HG02852 (cell line): ENCODE measurements around the gene CD300LG.
"Not testable (repeated sequence)": the region's sequence is repeated elsewhere in the genome, so short reads cannot be mapped to it uniquely, and the experiment has no call there.

Source experiments
- ATAC-seq: cut with Tn5 transposase; IDR thresholded peaks from one replicate; pipeline ENCODE4 v1.9.1; 2021; ENCODE audit warnings: mild to moderate bottlenecking, moderate library complexity; ENCODE audit not compliant: unreplicated experiment

CD300LG gene, protein sequence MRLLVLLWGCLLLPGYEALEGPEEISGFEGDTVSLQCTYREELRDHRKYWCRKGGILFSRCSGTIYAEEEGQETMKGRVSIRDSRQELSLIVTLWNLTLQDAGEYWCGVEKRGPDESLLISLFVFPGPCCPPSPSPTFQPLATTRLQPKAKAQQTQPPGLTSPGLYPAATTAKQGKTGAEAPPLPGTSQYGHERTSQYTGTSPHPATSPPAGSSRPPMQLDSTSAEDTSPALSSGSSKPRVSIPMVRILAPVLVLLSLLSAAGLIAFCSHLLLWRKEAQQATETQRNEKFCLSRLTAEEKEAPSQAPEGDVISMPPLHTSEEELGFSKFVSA

DNA sequence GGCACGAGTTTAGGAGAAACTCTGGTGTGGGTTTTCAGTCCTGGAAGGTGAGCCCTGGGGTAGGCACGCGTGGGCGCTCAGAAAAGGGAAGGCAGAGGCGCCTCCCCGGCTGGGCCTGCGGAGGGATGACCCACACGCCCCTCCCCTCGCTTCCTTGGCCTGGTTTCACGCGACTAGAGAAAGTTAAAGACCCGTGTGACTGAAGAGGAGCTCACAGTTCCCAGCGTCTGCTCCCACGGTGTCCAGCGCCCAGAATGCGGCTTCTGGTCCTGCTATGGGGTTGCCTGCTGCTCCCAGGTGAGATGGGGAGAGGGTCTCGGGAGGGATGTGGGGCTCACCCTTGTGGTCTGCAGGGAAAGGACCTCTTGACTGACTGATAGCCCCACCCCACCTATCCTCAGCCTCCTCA lies at the start of gene CD300LG:
Gene CD300LG, plus strand, starts transcription at position 214 of the 409 bp plus-strand sequence. Its CDS starts 41 bp downstream, at position 255.
- ATAC-seq, result no peak

DNA sequence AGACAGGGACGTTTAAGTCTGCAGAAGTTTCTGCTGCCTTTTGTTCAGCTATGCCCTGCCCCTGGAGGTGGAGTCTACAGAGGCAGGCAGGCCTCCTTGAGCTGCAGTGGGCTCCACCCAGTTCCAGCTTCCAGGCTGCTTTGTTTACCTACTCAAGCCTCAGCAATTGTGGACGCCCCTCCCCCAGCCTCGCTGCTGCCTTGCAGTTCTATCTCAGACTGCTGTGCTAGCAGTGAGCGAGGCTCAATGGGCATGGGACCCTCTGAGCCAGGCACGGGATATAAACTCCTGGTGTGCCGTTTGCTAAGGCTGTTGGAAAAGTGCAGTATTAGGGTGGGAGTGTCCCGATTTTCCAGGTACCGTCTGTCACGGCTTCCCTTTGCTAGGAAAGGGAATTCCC lies 49.0 kb upstream of the CD300LG start:
- not testable (repeated sequence) for ATAC-seq

DNA sequence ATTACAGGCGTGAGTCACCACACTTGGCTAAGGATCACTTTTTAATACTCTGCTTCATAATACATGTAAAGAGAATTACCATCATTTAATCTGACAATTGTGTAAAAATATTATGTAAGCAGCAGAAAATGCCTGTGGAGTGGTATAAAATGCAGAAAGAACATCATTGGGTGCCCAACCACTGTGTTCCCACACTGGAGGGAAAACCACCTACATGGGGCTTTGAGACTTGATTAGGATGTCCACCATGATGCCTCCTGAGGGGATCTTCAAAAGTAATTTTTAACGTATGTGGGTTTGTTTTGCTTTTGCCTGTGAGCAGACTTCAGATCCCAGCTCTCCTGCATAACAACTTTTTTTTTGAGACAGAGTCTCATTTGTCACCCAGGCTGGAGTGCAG lies 47.9 kb upstream of the CD300LG start:
- ATAC-seq, result no peak

DNA sequence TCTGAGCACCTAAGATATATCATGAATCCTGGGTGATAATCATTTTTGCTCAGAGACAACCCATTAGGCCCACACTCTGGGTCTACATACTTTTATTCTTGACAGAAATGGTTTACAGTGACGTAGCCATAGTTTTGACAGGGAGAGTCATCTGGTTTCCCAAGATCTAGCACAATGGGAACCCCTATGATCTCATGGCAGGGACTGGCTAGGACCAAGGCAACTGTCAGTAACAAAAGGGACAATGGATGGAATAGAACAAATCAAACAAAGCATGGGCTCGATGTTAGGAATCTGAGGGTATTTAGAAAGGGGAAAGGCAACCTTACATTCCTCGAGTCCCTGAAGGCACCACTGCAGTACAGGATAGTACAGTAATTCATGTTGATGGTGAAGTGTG lies 46.2 kb upstream of the CD300LG start:
- ATAC-seq, result no peak

DNA sequence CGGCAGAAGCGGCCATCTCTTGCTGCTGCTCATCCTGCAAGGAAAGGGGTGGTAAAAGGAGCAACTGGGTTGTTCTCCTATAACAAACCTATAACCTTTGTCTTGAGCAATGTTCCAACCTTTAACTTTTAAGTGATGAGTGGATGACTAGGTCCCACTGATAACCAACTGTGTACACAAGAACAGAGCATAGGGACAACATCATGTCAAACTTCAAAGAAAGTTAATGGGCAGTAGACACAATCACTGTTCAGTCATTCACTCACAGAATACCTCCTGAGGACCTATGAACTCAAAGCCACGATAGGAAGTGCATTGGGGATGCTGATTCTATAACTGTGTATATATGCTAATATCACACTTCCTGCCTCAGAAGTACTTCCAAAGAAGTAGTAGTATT lies 45.1 kb upstream of the CD300LG start:
- ATAC-seq, result no peak

DNA sequence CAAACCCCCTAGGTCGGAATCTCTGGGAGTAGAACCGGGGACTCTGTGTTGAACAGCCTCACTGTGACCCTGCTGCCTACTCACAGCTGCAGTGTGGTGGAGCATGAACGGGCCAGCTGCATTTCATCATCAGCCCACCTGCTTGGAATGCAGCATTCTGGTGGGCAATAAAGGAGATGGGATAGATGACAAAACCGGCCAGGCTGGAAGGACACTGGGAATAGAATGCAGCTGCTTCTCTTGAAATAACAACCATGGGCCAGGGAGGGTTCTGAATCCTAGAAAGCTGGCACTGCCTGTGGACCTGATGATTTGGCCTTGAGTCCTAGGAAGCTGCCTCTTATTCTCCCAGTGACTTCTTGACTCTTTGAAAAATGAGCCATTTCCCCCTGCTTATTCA lies 43.2 kb upstream of the CD300LG start:
- ATAC-seq, result no peak

DNA sequence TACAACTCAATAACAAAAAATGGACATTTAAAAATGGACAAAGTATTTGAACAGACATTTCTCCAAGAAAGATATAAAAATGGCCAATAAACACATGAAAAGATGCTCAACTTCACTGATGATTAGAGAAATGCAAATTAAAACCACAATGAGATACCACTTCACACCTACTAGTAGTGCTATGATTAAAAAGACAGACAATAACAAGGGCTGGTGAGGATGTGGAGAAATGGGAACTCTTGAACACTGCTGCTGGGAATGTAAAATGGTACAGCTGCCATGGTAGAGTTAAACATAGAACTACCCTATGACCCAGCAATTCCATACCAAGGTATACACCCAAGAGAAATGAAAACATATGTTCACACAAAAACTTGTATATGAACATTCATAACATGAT lies 41.9 kb upstream of the CD300LG start:
- no peak for ATAC-seq

DNA sequence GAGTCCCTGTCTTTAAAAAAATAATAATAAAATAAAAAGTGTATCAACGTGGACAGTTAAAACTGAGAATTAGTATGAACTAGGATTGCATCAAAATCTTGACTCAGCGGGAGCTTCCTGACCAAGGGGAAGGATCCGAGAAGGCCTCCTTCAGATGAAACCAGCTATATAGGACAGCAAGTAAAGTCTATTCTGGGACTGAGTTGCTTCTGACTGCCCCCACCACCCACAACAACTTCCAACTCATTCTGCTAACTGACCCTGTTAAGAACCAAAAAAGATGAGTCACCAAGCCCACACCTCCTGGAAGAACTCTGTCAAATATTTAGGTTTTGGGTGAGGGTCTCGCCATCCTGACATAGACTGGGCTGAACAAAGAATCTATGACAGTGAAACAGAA lies 38.9 kb upstream of the CD300LG start:
- no peak for ATAC-seq

DNA sequence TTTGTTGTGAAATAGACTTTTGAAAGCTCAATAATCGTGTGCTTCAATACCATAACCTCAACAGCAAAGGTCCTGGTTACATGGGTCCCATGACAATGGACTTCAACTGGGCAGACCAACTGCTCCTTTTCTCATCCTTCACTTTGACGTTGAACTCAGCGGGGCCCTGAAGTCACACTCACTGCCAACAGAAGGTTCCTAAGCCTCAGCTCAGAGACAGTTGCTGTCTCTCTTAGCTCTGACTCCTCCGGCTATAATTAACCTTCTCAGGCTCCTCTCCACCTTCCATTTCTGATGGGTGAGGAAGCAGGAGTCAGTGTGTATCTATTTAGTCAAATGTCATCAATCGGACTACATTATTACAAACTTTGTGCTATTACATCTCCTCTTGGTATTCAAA lies 37.9 kb upstream of the CD300LG start:
- no peak for ATAC-seq

DNA sequence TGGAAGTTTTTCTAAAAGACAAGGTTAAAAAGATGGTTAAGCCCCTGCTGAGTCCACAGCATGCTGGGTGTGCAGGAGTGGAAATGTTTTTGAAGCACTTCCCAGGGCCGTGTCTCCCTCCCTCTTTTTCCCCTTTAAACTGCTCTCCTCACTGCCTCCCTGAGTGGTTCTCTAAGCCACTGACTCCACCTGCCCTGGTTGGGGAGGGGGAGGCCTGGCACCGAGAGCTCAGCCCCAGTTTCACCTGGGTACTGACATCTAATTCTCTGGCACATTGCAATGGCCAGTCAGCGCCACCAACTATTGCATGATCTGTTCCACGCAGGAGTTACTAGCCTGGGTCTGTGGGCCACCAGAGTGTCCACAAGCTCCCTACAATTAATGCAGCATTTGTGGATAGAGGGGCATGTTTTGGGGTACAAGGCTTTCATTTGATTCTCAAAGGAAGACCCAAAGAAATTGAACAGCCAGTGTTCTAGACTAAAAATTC lies 36.7 kb upstream of the CD300LG start:
- ATAC-seq, result no peak

DNA sequence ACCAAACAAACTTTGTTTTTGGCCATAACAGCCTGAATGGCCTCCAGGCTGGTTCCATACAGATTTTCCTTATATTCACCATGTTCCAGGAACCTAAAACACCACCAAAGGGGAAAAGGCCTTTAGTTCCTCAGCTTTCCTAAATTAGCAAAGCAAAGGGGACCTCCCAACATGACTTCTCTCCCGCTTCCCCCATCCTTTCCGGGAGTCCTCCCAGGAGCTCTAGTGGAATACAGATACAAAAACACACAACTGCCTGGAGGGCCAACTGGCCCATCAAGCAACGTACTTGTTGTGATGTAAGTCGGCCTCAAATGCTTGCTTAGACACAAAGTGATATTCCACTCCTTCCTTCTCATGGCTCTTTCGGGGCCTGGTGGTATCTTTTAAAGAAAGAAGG lies 36.2 kb upstream of the CD300LG start:
- ATAC-seq, result no peak

DNA sequence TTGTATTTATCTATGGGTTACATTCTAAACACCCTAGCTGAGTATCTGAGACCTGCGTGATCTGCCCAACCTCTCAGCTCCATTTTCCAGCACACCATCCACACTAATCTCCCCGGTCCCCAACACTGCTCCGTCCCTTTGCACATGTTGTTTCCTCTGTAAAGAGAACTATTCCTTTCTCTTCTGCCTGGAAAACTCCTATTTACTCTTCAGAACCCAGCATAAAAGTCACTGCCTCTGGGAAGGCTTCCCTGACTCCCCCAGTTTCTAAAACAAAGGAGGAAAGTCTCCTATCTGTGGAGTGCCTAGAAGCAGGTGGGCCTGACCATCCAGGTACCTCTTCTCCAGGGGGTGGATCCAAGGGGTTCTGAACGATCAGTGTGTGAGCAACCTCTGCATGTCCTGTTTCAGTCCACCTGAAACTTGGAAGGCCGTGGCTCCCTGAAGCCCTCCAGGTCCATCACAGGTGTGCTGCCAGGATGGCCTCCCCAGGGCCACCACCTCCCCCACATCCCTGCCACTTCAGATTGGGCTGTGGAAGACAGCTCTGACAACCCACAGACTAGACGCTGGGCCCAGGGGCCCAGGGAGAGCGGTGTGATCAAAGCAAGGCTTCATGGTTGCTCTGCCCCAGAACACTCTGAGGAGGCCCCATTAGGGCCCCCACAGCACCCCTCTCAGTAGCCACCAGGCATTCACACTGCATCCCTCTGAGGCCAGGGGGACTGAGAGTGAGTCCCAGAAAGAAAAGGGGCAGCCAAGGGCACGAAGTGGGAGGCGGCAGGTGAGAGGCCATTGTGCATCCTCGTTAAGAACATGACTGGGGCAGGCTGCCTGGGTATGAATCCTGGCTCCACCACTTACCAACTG lies 34.3 kb upstream of the CD300LG start:
- ATAC-seq, result no peak

DNA sequence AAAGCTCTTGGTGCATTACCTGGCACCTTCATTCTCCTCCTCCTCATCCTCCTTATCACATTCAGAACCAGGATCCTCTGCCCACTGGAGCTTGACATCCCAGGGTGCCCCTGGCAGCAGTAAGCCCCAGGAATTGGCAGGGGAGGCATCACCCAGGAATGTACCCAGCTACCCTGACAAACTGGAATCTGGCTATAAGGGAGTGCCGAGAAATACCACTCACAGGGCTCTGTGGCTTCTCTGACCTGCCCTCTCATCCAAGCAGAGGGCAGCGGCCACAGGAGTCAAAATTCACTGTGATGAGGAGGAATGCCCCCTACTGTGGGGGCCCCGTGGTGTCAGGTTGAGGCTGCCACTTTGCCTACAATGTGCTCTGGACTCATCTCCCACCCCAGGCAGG lies 33.6 kb upstream of the CD300LG start:
- ATAC-seq, result no peak

DNA sequence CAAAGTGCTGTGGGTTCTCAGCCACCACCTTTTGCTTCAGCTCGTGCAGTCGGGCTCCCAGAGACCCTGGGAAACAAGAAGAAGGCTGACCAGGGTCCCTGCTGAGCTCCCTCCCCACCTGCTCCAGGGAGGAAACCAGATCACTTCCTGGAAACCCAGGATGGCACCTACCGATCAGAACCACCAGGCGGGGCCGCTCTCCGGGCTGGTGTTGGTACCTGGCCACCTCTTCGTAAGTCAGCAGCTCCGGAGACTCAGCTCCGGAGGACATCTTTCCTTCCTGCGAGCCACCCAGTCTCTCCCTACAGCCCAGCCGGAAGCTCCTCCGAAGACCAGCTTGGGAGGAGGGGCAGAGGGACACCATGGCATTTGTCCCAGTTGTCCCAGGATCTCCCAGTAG lies 33.0 kb upstream of the CD300LG start:
- ATAC-seq, result no peak

DNA sequence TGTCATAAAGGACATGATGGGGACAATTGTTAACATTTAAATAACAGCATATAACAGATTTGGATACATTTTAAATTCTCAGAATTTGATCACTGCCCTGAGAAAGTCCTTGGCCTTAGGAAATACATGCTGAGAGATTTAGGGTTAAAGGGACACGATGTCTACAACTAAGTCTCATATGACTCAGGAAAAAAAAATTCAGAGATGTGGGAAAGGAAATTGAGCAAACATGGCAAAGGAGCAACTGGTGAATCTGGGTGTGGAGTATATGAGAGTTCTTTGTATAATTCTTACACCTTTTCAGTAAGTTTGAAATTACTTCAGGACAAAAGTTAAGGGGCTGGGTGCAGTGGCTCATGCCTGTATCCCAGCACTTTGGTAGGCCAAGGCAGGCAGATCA lies 32.3 kb upstream of the CD300LG start:
- ATAC-seq, result no peak

DNA sequence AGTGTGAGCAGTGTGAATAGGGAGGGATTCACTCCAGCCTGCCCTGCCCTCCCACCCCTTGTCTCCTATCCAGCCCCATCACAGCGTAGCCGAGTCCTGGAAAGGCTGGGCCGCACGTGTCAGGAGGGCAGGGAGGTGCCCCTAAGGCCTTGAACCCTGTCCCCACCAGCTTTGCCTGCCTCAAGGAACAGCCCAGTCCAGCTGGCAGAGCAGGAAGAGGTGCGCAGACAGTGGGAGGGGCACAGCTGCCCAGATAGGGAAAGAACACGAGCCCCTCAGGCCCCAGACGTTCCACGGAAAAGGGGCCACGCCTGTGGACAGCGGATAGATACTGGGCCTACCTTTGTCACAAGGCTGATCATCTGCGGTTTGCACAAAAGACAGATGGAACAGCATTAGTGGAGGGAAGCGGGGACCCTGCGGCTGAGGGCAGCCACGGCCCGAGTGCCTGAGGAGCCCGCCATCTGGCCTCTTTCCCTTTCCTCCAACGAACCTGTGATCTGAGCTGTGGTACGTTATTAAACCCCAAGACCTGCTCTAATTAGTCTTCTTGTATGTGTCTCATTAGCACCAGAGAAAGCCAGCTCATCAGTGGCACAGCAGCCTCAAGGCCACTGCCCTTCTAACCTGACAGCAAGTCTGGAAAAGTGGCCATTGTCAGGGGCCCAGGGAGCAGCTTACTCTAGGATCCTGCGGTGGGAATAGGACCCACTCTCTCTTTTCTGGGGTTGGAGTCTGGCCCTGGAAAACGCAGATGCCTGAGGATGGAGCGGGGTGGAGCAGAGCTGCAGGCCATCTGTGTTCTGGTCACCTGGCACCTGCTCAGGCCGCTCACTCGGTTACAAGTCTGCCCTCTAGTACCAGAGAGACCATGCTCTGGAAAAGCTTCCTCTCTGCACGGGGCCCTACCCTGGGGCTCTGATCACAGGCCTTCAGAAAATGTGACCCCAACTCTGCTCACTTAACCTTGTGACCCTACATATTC lies 30.3 kb upstream of the CD300LG start:
- no peak for ATAC-seq

DNA sequence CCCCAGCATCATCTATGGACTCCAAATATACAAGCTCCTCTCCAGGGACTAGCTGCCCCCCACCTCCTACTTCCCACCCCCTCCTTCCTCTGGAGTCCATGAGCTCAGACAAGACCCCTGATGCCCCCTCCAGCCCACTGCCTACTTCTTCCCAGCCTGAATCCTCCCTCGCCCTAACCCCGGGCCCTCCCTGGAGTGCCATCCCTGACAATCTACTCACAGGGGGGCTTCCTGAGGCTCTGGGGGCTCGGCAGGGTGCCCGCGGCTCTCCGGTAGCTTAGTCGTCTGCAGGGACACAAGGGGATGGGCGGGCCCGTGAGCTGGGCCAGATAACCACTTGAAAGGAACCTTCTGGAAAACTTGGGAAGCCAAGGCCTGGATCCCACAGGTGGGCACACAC lies 29.1 kb upstream of the CD300LG start:
- ATAC-seq, result no peak

DNA sequence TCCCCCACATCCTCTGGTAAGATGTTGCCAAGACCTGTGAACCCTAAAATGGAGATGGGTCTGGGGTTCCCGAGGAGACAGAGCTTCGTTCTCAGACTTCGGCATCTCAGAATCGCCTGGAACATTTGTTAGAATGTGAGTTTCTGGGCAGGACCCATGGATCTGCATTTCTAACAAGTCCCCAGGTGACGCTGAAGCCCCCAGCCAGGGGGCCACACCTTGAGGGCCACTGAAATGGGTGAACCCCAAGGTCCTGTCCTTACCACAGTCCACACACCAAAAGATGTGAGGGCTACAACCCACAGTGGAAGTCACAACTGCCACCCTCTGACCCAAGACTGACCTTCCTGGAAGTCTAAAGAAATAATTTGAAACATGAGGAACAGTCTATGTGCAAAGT lies 28.0 kb upstream of the CD300LG start:
- ATAC-seq, result no peak

DNA sequence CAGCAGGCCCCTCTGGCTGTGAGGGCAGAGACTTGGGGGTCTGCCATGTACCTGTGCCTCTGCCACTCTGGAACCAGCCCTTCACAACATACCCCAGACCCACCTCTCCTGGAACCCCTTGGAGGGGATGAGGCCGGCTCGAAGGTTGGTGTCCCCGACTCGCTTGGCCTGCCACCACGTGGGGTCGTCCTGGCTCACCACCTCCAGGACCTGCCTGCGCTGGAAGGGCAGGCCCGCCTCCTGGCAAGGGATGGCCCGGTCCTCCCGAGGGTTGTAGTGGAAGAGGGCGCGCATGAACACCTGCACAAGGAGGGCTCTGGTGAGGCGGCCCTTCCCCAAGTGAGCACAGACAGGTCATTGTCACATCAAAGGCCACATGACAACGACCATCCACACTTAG lies 26.2 kb upstream of the CD300LG start:
- ATAC-seq, result no peak

DNA sequence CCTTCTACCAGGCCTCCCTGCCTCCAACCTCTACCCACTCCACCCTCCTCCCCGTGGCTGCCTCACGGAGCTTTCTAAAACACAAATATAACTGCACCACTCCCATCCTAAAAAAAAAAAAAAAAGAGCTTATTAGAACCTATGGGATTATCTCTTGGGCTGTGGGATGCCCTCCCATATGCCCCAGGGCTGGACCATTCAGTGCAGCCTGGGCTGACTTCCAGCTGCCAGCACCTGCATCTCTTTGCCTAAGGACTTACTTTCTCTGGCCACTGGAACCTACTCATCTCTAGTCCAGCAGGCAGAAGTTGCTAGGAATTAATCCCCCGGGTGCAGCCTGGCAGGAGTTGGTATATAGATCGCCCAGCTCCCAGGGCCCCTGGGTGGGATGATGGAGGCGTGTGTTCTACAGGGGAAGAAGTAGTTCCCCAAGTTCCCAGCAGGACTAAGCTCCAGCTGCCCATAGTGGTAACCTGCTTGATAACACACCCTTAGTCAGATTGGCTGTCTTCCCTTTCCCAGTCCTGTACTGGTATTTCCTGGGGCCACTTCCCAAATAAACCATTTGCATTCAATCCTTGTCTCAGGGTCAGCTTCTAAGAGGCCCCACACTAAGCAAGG lies 24.3 kb upstream of the CD300LG start:
- ATAC-seq, result no peak
